Suprapubic skin (tissue), 3 donors: ENCODE results near the gene GALNT8.

Experiments
- POLR2A ChIP-seq, 2 donors: fragments of 450-650 bp; IDR thresholded peaks; one replicate each; pipeline ENCODE4 v1.6.1; 2017; ENCODE audit warnings: antibody characterized with exemption in 2 of 2, mild to moderate bottlenecking in 2 of 2, moderate library complexity in 2 of 2
- TF ChIP-seq, protein P1 (sequence below), 2 donors: fragments of 200-600 bp in 1 of 2; fragments of 450-650 bp in 1 of 2; sonication (generic) in 1 of 2; IDR thresholded peaks; one replicate each; pipeline ENCODE4 v1.5.1; 2016 to 2019; ENCODE audit warnings: antibody characterized with exemption in 2 of 2, mild to moderate bottlenecking in 1 of 2, moderate library complexity in 1 of 2

- TF ChIP-seq, protein P1, sequence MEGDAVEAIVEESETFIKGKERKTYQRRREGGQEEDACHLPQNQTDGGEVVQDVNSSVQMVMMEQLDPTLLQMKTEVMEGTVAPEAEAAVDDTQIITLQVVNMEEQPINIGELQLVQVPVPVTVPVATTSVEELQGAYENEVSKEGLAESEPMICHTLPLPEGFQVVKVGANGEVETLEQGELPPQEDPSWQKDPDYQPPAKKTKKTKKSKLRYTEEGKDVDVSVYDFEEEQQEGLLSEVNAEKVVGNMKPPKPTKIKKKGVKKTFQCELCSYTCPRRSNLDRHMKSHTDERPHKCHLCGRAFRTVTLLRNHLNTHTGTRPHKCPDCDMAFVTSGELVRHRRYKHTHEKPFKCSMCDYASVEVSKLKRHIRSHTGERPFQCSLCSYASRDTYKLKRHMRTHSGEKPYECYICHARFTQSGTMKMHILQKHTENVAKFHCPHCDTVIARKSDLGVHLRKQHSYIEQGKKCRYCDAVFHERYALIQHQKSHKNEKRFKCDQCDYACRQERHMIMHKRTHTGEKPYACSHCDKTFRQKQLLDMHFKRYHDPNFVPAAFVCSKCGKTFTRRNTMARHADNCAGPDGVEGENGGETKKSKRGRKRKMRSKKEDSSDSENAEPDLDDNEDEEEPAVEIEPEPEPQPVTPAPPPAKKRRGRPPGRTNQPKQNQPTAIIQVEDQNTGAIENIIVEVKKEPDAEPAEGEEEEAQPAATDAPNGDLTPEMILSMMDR (IDR thresholded peaks at IDR 0.05): no peak
- TF ChIP-seq POLR2A (IDR thresholded peaks at IDR 0.05): no peak
Measured at GRCh38 chr12:4810219-4810671, 90.0 kb downstream of the GALNT8 start.
